OCI-LY1 (cell line): ENCODE results near the gene GRIN2A.

Experiments
- H2AFZ ChIP-seq: fragments of 200-600 bp; sonication (generic), shearing (Covaris generic); 2 replicates; pipeline ENCODE4 v1.6.0; 2014; ENCODE audit warnings: antibody characterized with exemption, mild to moderate bottlenecking, low read length
- H3F3A ChIP-seq: fragments of 200-600 bp; sonication (generic), shearing (Covaris generic); 2 replicates; pipeline ENCODE4 v1.6.0; 2014; ENCODE audit warnings: mild to moderate bottlenecking, antibody characterized with exemption, low read length, moderate library complexity; ENCODE audit not compliant: insufficient read depth
- H3K27ac ChIP-seq: fragments of 200-600 bp; sonication (generic); 2 replicates; pipeline ENCODE4 v1.5.1; 2014; ENCODE audit warnings: low read length, mixed run types, mild to moderate bottlenecking, low read depth; ENCODE audit not compliant: poor library complexity, severe bottlenecking
- H3K27me3 ChIP-seq: fragments of 200-600 bp; sonication (generic); 2 replicates; pipeline ENCODE4 v1.6.0; 2014; ENCODE audit warnings: antibody characterized with exemption, mild to moderate bottlenecking, low read length, moderate library complexity; ENCODE audit not compliant: insufficient read depth
- H3K36me3 ChIP-seq: fragments of 200-600 bp; sonication (generic); 2 replicates; pipeline ENCODE4 v1.6.1; 2014; ENCODE audit warnings: mild to moderate bottlenecking, antibody characterized with exemption, low read length, moderate library complexity, mixed read lengths; ENCODE audit not compliant: insufficient read depth
- H3K4me1 ChIP-seq: fragments of 200-600 bp; sonication (generic); 2 replicates; pipeline ENCODE4 v1.5.1; 2014; ENCODE audit warnings: mild to moderate bottlenecking, low read length, moderate library complexity; ENCODE audit not compliant: insufficient read depth, severe bottlenecking
- H3K4me2 ChIP-seq: fragments of 200-600 bp; sonication (generic), shearing (Covaris generic); 2 replicates; pipeline ENCODE4 v1.6.1; 2014; ENCODE audit warnings: low read length
- H3K4me3 ChIP-seq: fragments of 200-600 bp; sonication (generic); 2 replicates; pipeline ENCODE4 v1.5.1; 2014; ENCODE audit warnings: low read length, low read depth, mild to moderate bottlenecking, mixed read lengths; ENCODE audit not compliant: poor library complexity, severe bottlenecking
- H3K79me2 ChIP-seq: fragments of 200-600 bp; shearing (Covaris generic); 2 replicates; pipeline ENCODE4 v1.6.1; 2016; ENCODE audit warnings: mixed run types, low read length, mixed read lengths; ENCODE audit not compliant: insufficient read depth
- H3K9ac ChIP-seq: fragments of 200-600 bp; sonication (generic), shearing (Covaris generic); 2 replicates; pipeline ENCODE4 v1.6.1; 2014; ENCODE audit warnings: mild to moderate bottlenecking, low read length, mixed read lengths
- H3K9me2 ChIP-seq: fragments of 200-600 bp; sonication (generic), shearing (Covaris generic); 2 replicates; pipeline ENCODE4 v1.6.1; 2014; ENCODE audit warnings: low read depth, mild to moderate bottlenecking, low read length, mixed read lengths
- H3K9me3 ChIP-seq: fragments of 200-600 bp; shearing (Covaris generic); 2 replicates; pipeline ENCODE4 v1.6.1; 2014; ENCODE audit warnings: low read length, mixed read lengths
- H4K20me1 ChIP-seq: fragments of 200-600 bp; sonication (generic), shearing (Covaris generic); 2 replicates; pipeline ENCODE4 v1.6.0; 2016; ENCODE audit warnings: mild to moderate bottlenecking, low read length; ENCODE audit not compliant: insufficient read depth
- CTCF ChIP-seq: fragments of 200-600 bp; sonication (generic), shearing (Covaris generic); IDR thresholded peaks from 2 replicates; pipeline ENCODE4 v1.5.1; 2017; ENCODE audit warnings: mild to moderate bottlenecking, antibody characterized with exemption, low read length, moderate library complexity, mixed read lengths
- EZH2 ChIP-seq: fragments of 200-600 bp; sonication (generic), shearing (Covaris generic); IDR thresholded peaks from 2 replicates; pipeline ENCODE4 v1.8.0; 2017; ENCODE audit warnings: borderline replicate concordance, mixed run types, mild to moderate bottlenecking, antibody characterized with exemption, low read length, moderate library complexity, mixed read lengths

GRIN2A gene

GRCh38 chr16:9800186-9800738 is 382.0 kb downstream of the GRIN2A start:
- Histone ChIP-seq H4K20me1 (no peaks in the 10 kb centered on the region), H3K4me2 (no peak overlapping the region), H3F3A (no peaks in the 10 kb centered on the region)

DNA sequence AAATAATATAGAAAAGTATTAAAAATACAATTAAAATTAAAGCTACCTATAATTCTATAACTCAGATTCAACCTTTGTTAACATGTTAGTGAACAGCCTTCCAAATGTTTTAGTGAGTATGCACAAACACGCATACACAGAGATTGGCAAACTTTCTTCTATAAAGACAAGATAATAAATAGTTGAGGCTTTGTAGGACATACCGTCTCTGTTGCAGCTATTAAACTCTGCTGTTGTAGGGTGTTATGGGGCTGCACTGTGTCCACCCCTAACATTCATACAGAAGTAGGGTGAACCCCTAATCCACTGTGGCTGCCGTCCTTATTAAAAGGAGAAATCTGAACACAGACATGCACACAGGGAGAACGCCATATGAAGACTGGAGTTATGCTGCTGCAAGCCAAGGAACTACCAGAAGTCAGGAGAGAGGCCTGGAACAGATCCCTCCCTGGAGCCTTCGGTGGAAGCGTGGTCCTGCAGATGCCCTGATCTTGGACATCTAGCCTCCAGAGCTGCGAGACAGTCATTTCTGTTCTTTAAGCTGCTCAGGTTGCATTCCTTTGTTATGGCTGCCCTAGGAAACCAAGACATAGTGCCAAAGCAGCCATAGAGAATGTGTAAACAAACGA is 383.2 kb downstream of the GRIN2A start:
- no peaks in the 10 kb centered on the region; the same call in 1 of the 2 replicates for H3K27me3 ChIP-seq
- no peaks in the 10 kb centered on the region for H3F3A ChIP-seq
- H3K36me3 ChIP-seq: no peaks in the 10 kb centered on the region
- no peak overlapping the region for H3K9ac ChIP-seq
- no peak overlapping the region for H3K27ac ChIP-seq
- no peaks in the 10 kb centered on the region for H3K9me2 ChIP-seq
- H3K79me2 ChIP-seq: no peaks in the 10 kb centered on the region
- no peak overlapping the region for H3K4me3 ChIP-seq
- H3K4me2 ChIP-seq: no peak overlapping the region
- TF ChIP-seq EZH2 (no peak), CTCF (no peak)
- H3K4me1 ChIP-seq: no peaks in the 10 kb centered on the region
- no peaks in the 10 kb centered on the region for H3K9me3 ChIP-seq
- H2AFZ ChIP-seq: no peak overlapping the region
- no peaks in the 10 kb centered on the region for H4K20me1 ChIP-seq

More at GRCh38 chr16:9800186-9800738, 382.0 kb downstream of the GRIN2A start:
- H3K4me3 ChIP-seq: no peak overlapping the region
- no peaks in the 10 kb centered on the region for H3K9me2 ChIP-seq
- H2AFZ ChIP-seq: no peak overlapping the region
- no peak overlapping the region for H3K27ac ChIP-seq
- H3K27me3 ChIP-seq: no peaks in the 10 kb centered on the region; the same call in 1 of the 2 replicates
- no peaks in the 10 kb centered on the region for H3K79me2 ChIP-seq
- H3K4me1 ChIP-seq: no peaks in the 10 kb centered on the region
- TF ChIP-seq CTCF (no peak), EZH2 (no peak)
- no peaks in the 10 kb centered on the region for H3K9me3 ChIP-seq
- H3K9ac ChIP-seq: no peak overlapping the region
- H3K36me3 ChIP-seq: no peaks in the 10 kb centered on the region

GRCh38 chr16:9798474-9798873 is 383.8 kb downstream of the GRIN2A start:
- Histone ChIP-seq H3K9me3 (no peaks in the 10 kb centered on the region), H3K27ac (no peak overlapping the region), H2AFZ (no peak overlapping the region), H3F3A (no peaks in the 10 kb centered on the region), H3K4me2 (no peak overlapping the region), H3K4me3 (no peak overlapping the region), H3K36me3 (no peaks in the 10 kb centered on the region), H4K20me1 (no peaks in the 10 kb centered on the region), H3K9me2 (no peaks in the 10 kb centered on the region), H3K27me3 (no peaks in the 10 kb centered on the region; the same call in 1 of the 2 replicates), H3K79me2 (no peaks in the 10 kb centered on the region), H3K4me1 (no peaks in the 10 kb centered on the region), H3K9ac (no peak overlapping the region)
- TF ChIP-seq CTCF (no peak), EZH2 (no peak)
